22Rv1 (cell line): ENCODE results near the gene DLGAP5.

Experiments
- H3K27ac ChIP-seq: fragments of 450-650 bp; 2 replicates; pipeline ENCODE4 v1.5.1; 2017
- CTCF ChIP-seq: fragments of 450-650 bp; IDR thresholded peaks from 2 replicates; pipeline ENCODE4 v1.5.1; 2017; ENCODE audit warnings: mild to moderate bottlenecking
- ZFX ChIP-seq: fragments of 450-650 bp; IDR thresholded peaks from 2 replicates; pipeline ENCODE4 v1.6.1; 2017; ENCODE audit warnings: antibody characterized with exemption, borderline replicate concordance

The DLGAP5 gene

GRCh38 chr14:55136885-55137786 is 54.2 kb downstream of the DLGAP5 start:
- H3K27ac ChIP-seq: no peak overlapping the region
- TF ChIP-seq CTCF (no peak), ZFX (no peak)

- TF ChIP-seq ZFX: no peak
- no peak for TF ChIP-seq CTCF
- no peak overlapping the region for H3K27ac ChIP-seq
Observed at GRCh38 chr14:55136241-55136640, 55.1 kb downstream of the DLGAP5 start.

- no peak overlapping the region for H3K27ac ChIP-seq
- no peak for TF ChIP-seq CTCF
- TF ChIP-seq ZFX: no peak
Observed at GRCh38 chr14:55133416-55133815, 58.0 kb downstream of the DLGAP5 start.

GRCh38 chr14:55131370-55132137 is 59.8 kb downstream of the DLGAP5 start:
- H3K27ac ChIP-seq: no peak overlapping the region
- TF ChIP-seq ZFX: no peak
- TF ChIP-seq CTCF: no peak

- H3K27ac ChIP-seq: no peak overlapping the region
- TF ChIP-seq CTCF (no peak), ZFX (no peak)
Observed at GRCh38 chr14:55130196-55130550, 61.2 kb downstream of the DLGAP5 start.

- TF ChIP-seq CTCF (no peak), ZFX (no peak)
- no peak overlapping the region for H3K27ac ChIP-seq
Observed at GRCh38 chr14:55129428-55130195, 61.8 kb downstream of the DLGAP5 start.
